GM18861 (cell line): ENCODE measurements around the gene PYGO2.
"Not testable (repeated sequence)": the region's sequence is repeated elsewhere in the genome, so short reads cannot be mapped to it uniquely, and the experiment has no call there.

ENCODE experiments used
- ATAC-seq: cut with Tn5 transposase; IDR thresholded peaks from one replicate; pipeline ENCODE4 v1.9.1; 2021; ENCODE audit not compliant: unreplicated experiment

Gene PYGO2

GRCh38 chr1:154982341-154982740 lies 20.8 kb upstream of the PYGO2 start:
- no peak for ATAC-seq

GRCh38 chr1:154978360-154978759 lies 16.8 kb upstream of the PYGO2 start:
- ATAC-seq = no peak

GRCh38 chr1:154977762-154978161 lies 16.2 kb upstream of the PYGO2 start:
- ATAC-seq = not testable (repeated sequence)

GRCh38 chr1:154975409-154976059 lies 14.0 kb upstream of the PYGO2 start:
- ATAC-seq = no peak

GRCh38 chr1:154974808-154975408 lies 13.3 kb upstream of the PYGO2 start:
- peak; percentile 46 for ATAC-seq

- ATAC-seq = peak; percentile 72
Observed at GRCh38 chr1:154974102-154974807, 12.7 kb upstream of the PYGO2 start, which contains the start of gene CKS1B. TSS of gene CKS1B (plus strand) at chr1:154974681. CDS start at chr1:154974746, 65 bp downstream.

- ATAC-seq = no peak
Observed at GRCh38 chr1:154973344-154974101, 11.9 kb upstream of the PYGO2 start.

GRCh38 chr1:154972517-154973343 lies 11.1 kb upstream of the PYGO2 start:
- no peak for ATAC-seq

GRCh38 chr1:154972213-154972516 lies 10.6 kb upstream of the PYGO2 start:
- no peak for ATAC-seq

GRCh38 chr1:154971341-154971998 lies 9.9 kb upstream of the PYGO2 start:
- ATAC-seq = no peak

GRCh38 chr1:154970631-154971340 lies 9.2 kb upstream of the PYGO2 start, which contains the start of gene SHC1:
TSS of gene SHC1 (minus strand) at chr1:154970747. CDS start at chr1:154970526, 221 bp downstream.
- ATAC-seq = no peak

- ATAC-seq = no peak
Observed at GRCh38 chr1:154969860-154970452, 8.4 kb upstream of the PYGO2 start.

GRCh38 chr1:154969246-154969645 lies 7.7 kb upstream of the PYGO2 start:
- no peak for ATAC-seq

- ATAC-seq = no peak
Observed at GRCh38 chr1:154968731-154969130, 7.1 kb upstream of the PYGO2 start.

GRCh38 chr1:154967331-154967950 lies 5.9 kb upstream of the PYGO2 start:
- no peak for ATAC-seq

- ATAC-seq = no peak
Observed at GRCh38 chr1:154966111-154966510, 4.5 kb upstream of the PYGO2 start.

- ATAC-seq = no peak
Observed at GRCh38 chr1:154964359-154964758, 2.8 kb upstream of the PYGO2 start.

- no peak for ATAC-seq
Observed at GRCh38 chr1:154963643-154964042, 2.1 kb upstream of the PYGO2 start.
